Stimulated activated CD8-positive, alpha-beta memory T cell treated with anti-CD3 and anti-CD28 coated beads, Interleukin-12 subunit alpha, Interleukin-12 subunit beta, amount 100 ng/mL, for 4 hours (primary cell): ENCODE data around the gene FAM151B.
"Not testable (repeated sequence)": the region's sequence is repeated elsewhere in the genome, so short reads cannot be mapped to it uniquely, and the experiment has no call there.

Source experiments
- DNase-seq: peaks from one replicate; pipeline ENCODE4 v3.0.0-alpha.2; 2020; ENCODE audit warnings: low read depth

The FAM151B gene, protein sequence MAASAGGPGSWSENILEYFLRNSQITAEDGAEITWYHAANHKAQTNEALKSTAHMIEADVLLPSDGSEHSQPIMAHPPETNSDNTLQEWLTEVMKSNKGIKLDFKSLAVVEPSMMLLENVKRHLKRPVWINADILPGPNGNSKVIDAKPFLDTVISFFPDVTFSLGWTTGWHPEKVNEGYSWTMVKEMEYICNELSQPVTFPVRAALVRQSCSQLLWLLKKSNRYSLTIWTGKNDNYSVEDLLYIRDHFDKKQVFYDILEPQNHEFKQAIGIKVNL

DNA sequence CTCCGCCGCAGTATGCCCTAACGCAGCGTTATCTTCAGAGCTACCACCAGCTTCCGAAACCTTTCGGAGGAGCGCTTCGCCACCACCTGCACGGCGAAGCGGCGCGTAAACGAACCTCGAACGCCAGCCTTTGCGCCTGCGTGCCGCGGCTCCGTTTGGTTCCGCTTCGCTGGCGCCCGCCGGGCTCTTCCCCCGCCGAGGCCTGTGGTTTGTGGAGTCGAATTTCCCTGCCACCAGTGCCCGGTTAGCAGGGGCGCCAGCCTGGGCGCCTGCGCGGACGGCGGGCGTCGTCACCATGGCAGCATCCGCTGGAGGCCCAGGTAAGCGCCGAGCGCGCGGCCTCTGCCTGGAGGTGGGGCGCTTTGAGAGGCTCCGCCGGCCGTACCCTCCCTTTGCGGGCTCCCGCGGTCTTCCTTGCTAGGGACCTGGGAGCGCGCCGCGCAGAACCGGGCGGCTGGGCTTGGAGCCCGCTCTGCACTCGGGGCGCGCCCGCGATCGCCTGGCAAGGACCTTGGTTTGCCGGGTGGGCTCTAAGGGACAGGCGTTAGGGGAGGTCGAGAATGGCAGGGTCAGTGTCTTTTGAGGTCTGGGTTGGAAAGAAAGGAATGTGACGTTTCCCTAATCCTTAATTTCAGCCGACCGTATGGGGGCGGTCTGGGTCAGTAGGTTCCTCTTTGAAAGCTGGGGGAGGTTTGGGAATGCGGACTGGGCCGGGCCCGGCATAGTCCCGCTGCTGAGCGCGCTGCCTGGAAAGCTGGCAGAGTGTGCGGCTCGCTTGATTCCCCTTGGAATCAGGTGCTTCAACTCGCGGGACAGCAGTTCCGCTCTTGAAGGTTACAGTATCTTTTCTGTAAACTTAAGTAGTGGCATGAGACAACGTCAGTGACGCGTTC lies at the start of gene FAM151B:
FAM151B (plus strand) TSS at position 272 of the 893 bp plus-strand sequence; CDS start at position 296, 24 bp downstream.
- peak; percentile 33 for DNase-seq

DNA sequence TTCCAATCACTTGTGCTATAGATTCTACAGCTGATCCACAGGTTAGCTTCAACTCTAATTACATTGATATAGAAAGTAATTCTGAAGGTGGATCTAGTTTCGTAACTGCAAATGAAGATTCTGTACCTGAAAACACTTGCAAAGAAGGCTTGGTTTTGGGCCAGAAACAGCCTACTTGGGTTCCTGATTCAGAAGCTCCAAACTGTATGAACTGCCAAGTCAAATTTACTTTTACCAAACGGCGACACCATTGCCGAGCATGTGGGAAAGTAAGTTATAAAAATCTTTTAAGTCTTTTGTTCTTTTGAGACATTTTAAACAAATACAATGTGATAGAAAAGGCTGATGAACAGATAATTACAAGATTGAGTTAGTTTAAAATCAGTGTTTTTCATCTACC lies 49.2 kb upstream of the FAM151B start:
- DNase-seq, result no peak

DNA sequence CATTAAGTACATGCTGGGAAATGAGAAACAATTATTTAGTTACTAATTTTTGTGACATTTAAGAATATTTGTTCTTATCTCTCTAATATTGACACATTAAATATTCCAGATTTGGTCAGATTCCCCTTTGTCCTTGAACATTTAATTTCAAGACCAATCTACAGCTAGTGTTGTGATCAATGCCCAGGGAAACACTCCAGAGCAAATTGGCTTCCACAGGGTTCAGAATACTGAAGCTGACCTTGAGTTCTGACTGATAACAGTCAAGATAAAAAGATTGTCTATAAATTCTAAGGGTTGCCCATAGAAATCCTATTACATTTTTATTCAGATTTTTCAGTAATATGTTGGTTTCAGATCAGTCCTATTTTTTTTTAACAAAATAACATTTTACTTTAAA lies 48.7 kb upstream of the FAM151B start:
- DNase-seq, result no peak

DNA sequence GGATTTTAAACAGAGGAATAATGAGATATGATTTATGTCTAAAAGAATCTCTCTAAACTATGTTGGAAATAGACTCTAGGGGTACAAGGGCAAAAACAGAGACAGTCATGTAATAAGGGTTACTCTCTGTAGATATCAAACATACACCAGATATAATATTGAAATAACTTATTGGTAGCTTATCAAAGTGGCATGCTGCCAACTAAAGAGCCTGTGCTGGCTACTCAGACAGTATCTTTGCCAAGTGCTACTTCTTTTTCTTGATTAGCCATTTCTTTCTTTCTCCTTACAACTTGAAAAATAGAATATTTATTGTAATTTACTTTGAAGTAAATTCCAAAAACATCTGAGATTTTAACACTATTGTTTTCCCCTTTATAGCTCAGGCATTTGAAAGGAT lies 45.2 kb upstream of the FAM151B start:
- DNase-seq, result no peak

DNA sequence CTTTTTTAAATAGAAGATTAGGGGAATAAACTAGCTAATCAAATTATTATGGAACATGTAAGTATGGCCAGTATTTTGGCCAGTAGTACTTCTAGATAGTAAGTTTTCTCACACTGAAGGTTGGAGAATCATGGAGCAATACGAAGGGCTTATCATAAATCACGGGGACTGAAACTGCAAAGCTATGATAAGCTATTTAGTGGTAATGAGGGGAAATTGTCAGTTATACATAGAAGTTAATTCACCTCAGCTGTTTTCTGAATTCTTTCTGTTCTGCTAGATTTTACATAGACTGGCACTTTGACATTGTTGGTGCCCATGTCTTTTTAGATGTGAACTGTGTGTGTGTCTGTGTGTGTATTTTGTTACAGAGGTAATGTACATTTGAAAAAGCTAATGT lies 34.5 kb upstream of the FAM151B start:
- no peak for DNase-seq

DNA sequence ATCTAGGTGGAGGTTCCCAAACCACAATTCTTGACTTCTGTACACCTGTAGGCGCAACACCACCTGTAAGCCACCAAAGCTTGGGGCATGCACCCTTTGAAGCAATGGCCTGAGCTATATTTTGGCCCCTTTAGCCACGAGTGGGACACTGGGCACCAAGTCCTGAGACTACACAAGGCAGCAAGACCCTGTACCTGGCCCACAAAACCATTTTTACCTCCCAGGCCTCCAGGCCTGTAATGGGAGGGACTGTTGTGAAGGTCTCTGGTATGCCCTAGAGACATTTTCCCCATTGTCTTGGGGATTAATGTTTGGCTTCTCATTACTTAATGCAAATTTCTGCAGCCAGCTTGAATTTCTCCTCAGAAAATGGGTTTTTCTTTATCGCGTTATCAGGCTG lies 24.6 kb upstream of the FAM151B start:
- DNase-seq, result no peak

DNA sequence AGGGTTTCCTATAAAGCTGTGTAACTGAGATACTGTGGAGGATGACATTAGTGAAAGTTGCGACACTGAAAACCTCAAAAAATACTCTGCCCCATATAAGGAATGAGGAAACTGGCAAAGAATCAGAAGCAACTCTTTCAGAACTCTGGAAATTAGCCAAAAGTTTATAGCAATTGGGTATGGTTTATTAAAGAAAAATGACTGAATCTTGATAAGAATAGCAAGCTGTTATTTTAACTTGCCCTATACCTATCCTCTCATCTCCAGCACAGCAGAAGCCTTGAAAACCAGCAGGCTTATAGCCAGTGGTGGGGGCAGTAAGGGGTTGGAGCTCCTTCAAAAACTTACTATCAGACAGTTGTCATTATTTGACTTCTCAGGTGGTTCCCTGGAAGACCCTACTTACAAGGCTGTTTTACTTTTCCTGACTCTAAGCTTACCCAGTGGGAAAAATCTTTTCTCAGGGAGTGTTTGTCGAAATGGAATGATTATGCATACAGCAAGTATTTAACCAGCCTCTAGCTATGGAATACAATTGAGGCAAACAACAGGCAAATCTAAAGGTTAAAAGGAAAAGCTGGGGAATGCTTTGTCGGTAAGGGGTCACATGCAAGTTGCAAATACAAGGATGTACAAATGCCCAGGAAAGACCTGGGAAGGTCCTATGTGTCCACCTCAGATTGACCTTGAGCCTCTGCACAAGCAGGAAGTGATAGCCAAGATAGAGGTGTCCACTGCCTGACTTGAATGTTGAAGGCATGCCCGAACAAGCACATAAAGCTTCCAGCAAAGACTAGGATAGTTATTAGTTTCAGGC lies 21.0 kb upstream of the FAM151B start:
- DNase-seq, result no peak

DNA sequence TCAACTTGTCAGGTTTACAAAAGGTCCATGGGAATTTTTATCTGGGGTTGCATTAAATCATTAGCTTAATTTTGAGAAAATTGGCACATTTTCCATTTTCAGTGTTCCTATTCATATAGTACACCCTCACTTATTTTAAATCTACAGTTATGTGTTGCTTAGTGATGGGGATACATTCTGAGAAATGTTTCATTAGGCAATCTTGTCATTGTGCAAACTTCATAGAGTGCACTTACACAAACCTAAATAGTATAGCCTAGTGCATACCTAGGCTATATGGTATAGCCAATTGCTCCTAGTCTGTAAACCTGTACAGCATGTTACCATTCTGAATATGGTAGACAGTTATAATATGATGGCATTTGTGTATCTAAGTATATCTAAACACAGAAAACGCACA lies 19.8 kb upstream of the FAM151B start:
- no peak for DNase-seq

DNA sequence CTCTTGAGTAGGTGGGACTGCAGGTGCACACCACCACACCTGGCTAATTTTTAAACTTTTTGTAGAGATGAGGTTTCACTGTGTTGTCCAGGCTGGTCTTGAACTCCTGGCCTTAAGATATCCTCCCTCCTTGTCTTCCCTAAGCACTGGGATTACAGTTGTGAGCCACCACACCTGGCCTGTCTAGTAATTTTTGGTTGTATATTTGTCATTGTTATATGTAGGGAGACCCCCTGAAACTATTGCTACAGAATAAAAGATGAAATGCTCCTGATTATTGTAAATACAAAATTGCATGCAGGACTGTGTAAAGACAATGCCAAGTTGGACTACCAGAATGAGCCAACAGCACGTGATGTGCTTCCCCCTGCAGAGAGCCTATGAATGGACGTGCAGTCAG lies 17.3 kb upstream of the FAM151B start:
- not testable (repeated sequence) for DNase-seq

DNA sequence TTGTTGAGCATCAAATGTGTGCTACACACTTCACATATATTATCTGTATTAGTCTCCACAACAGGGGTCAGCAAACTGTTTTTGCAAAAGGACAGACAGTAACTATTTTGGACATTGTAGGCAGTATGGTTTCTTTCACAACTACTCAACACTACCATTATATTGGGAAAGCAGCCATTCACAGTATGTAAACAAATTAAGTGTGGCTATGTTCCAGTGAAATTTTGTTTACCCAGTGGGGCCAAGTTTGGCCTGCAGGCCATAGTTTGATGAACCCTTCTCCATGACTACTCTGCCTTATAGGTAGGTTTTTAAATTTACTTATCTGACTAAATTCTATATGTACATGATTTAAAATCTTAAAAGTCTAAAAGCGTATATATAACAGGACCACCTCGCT lies 13.0 kb upstream of the FAM151B start:
- no peak for DNase-seq

DNA sequence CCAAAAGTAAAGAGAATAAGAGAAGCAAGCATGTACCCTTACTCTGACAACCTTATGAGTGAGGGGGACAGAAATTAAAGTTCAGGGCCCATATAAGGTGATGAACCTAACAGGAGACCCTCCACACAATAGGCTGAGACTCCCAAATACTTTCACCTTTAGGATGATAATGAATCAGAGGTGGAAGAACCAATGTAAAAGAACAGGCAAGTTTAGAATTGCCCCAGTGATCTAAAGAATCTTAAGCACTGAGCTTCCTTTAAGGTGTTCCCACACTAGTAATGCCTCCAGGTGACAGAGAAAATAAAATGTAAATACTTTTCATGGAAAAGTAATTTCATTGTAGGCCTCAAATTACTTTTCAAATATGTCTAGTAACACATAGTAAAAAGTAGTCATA lies 8.2 kb upstream of the FAM151B start:
- DNase-seq, result no peak

DNA sequence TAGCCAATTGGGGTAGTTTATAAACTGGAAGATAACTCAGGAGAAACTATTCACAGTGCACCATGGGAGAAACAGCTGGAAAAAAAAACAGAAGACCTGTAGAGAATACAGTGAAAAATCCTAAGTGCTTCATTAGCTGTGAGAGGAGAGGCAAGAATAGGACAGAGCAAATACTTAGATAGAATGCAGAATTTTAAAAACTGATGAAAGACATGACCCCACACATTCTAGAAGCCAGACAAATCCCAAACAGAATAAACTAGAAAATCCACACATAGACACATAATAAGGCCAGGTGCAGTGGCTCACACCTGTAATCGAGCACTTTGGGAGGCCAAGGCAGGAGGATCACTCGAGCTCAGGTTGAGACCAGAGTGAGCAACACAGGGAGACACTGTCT lies 7.5 kb upstream of the FAM151B start:
- no peak for DNase-seq

DNA sequence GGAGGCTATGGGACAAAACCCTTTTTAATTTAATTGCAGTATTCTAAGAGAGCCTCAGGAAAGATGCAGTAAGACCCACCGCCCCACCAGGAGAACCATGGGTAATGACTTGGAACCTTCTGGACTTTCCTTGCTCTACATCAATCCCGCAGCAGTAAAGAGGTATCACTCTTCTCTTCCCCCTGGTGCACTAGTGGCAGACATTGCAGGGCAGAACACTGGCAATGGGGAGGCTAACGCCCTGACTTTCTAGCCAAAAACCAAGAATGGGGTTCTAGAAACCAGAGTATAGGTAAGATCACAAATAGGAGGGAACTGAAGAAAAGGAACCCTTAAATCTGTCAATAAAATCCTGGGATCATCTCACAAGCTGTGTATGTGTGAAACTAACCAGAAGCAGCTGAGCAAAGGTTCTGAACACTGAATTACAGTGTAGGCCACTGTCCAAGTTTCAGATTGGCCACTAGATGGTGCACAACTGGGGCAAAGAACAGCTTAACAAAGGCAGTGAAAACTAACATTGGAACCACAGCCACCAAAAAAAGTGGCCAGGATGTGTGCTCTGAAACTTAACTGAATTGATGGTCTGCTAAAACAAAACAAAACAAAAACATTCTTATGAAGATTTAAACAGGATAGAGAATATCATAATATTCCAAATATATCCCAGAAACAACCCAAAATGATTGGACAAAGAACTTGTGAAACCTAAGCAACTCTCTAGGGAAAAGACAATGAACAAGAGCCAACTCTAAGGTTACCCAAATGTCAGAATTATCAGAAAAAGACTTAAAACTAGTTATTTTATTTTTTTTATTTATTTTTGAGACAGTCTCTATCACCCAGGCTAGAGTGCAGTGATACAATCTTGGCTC lies 6.6 kb upstream of the FAM151B start:
- no peak for DNase-seq

DNA sequence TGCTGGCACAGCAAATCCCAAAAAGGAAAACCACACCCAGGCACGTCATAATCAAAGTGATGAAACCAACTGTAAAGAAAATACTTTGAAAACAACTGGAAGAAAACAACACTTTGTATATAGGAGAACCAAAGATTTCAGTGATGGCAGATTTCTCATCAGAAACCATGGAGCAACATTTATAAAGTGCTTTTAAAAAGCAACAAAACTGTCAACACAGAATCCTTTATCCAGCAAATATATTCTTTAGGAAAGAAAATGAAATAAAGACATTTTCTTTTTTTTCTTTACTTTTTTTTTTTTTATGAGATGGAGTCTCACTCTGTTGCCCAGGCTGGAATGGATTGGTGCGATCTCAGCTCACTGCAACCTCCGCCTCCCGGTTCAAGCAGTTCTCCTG lies 5.3 kb upstream of the FAM151B start:
- no peak for DNase-seq

DNA sequence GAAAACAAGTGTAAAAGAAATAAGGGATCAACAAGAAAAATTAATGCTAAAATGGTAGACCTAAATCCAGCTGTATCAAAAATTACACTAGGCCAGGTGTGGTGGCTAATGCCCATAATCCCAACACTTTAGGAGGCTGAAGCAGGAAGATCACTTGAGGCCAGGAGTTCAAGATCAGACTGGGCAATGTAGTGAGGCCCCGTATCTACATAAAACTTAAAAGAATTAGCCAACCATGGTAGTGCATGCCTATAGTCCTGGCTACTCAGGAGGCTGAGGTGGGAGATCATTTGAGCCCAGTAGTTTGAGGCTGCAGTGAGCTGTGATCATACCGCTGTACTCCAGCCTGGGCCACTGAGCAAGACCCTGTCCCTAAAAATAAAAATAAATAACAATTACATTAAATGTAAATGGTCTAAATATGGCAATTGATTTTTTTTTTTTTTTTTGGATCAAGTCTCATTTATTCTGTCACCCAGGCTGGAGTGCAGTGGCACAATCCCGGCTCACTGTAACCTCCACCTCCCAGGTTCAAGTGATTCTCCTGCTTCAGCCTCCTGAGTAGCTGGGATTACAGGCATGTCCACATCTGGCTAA lies 4.2 kb upstream of the FAM151B start:
- DNase-seq, result no peak

DNA sequence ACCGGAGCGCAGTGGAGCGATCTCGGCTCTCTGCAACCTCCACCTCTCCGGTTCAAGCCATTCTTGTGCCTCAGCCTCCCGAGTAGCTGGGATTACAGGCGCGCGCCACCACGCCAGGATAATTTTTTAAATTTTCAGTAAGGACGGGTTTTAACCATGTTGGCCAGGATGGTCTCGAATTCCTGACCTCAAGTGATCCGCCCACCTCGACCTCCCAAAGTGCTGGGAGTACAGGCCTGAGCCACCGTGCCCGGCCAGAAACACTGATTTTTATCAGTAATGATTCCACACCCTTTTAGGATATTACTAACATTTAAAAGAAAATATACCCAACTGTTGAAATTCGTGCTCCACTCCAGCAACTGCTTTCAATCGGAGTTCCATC lies 464 bp upstream of the FAM151B start:
- DNase-seq, result no peak

DNA sequence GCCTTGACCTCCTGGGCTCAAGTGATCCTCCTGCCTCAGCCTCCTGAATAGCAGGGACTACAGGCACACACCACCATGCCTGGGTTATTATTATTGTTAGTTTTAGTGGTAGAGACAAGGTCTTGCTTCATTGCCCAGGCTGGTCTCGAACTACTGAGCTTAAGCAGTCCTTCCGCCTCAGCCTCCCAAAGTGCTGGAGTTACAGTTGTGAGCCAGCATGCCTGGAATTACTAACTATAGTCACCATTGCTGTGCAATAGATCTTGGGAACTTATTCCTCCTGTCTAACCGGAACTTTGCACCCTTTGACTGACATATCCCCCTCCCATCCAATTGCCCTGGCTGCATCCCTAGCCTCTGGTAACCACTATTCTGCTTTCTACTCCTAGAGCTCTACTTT lies 3.4 kb downstream of the FAM151B start:
- no peak for DNase-seq

DNA sequence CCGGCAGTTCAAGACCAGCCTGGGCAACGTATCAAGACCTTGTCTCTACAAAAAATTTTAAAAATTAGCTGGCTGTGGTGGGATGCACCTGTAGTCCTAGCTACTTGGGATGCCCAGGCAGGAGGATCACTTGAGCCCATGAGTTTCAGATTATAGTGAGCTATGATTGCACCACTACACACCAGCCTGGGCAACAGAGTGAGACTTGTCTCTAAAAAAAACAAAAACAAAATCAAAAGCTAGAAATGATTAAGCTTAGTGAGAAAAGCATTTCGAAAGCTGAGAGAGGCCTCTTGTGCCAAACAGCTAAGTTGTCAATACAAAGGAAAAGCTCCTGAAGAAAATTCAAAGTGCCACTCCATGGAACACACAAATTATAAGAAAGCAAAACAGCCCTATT lies 4.8 kb downstream of the FAM151B start:
- no peak for DNase-seq

DNA sequence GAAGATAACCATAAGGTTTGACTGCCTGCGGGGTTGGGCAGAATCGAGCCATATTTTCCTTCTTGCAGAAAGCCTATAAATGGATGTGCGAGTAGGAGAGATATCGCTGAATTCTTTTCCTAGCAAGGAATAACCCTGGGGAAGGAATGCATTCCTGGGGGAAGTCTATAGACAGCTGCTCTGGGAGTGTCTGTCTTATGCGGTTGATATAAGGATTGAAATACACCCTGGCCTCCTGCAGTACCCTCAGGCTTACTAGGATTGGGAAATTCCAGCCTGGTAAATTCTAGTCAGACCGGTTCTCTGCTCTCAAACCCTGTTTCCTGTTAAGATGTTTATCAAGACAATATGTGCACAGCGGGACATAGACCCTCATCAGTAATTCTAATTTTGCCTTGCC lies 5.5 kb downstream of the FAM151B start:
- not testable (repeated sequence) for DNase-seq

DNA sequence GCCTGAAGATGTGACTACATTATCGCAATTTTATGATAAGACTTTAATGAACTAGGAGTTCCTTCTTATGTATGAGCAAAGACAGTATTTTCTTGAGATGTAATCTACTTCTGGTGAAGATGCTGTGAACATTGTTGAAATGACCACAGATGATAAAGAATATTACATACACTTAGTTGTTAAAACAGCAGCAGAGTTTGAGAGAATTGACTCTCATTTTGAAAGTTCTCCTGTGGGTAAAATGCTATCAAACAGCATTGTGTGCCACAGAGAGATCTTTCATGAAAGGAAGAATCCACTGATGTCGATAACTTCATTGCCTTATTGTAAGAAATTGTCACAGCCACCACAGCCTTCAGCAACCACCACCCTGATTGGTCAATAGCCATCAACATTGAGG lies 8.0 kb downstream of the FAM151B start:
- DNase-seq, result no peak

DNA sequence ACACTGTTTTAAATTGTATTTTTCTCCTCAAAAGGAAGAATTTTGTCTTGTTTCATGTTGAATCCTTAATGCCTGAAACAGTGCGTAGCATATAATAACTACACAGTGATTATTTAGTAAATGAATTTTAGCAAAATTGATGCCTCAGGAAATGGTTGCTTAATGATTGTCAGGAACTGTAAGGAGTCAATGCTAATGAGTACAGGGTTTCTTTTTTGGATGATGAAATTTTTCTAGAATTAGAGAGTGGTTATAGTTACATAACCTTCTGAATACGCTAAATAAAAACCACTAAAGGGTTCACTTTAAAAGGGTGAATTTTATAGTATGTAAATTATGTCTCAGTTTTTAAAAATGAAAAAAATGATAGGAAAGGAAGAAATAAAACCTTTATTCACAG lies 14.9 kb downstream of the FAM151B start:
- DNase-seq, result no peak
